Trophoblast cell (in vitro differentiated cells and primary cell): Measurements from ENCODE around the gene LRRFIP2.

Experiments used
- DNase-seq, 2 donors: peaks; one replicate each; pipeline ENCODE4 v3.0.0-alpha.2; 2016
- H2AFZ ChIP-seq: 2 replicates; pipeline ENCODE4 v1.6.1; 2013; ENCODE audit warnings: low read length, moderate library complexity, mild to moderate bottlenecking; ENCODE audit not compliant: insufficient read depth, poor library complexity
- H2AK5ac ChIP-seq: 2 replicates; pipeline ENCODE4 v1.6.1; 2013; ENCODE audit warnings: mild to moderate bottlenecking, low read length
- H2BK120ac ChIP-seq: 2 replicates; pipeline ENCODE4 v1.6.1; 2013; ENCODE audit warnings: low read length, mild to moderate bottlenecking, moderate library complexity; ENCODE audit not compliant: insufficient read depth, poor library complexity
- H2BK12ac ChIP-seq: 2 replicates; pipeline ENCODE4 v1.6.1; 2013; ENCODE audit warnings: mild to moderate bottlenecking, low read length, moderate library complexity
- H2BK5ac ChIP-seq: 2 replicates; pipeline ENCODE4 v1.6.1; 2013; ENCODE audit warnings: low read length, low read depth, moderate library complexity, mild to moderate bottlenecking; ENCODE audit not compliant: poor library complexity
- H3K14ac ChIP-seq: 2 replicates; pipeline ENCODE4 v1.6.1; 2013; ENCODE audit warnings: mild to moderate bottlenecking, low read length
- H3K18ac ChIP-seq: 2 replicates; pipeline ENCODE4 v1.6.1; 2013; ENCODE audit warnings: mild to moderate bottlenecking, low read length
- H3K23ac ChIP-seq: 2 replicates; pipeline ENCODE4 v1.6.1; 2013; ENCODE audit warnings: low read length
- H3K27ac ChIP-seq: 2 replicates; pipeline ENCODE4 v1.5.1; 2013; ENCODE audit warnings: low read depth, mild to moderate bottlenecking, inconsistent platforms, low read length, moderate library complexity
- H3K27me3 ChIP-seq: 2 replicates; pipeline ENCODE4 v1.6.1; 2013; ENCODE audit warnings: inconsistent platforms, mild to moderate bottlenecking, low read length, moderate library complexity; ENCODE audit not compliant: insufficient read depth
- H3K36me3 ChIP-seq, 2 experiments: 1 replicate in 1 of 2; 2 replicates in 1 of 2; pipeline ENCODE4 v1.6.1; 2013; ENCODE audit warnings: low read length in 2 of 2, mild to moderate bottlenecking in 2 of 2, moderate library complexity in 1 of 2; ENCODE audit not compliant: insufficient read depth in 2 of 2, control insufficient read depth in 1 of 2
- H3K4ac ChIP-seq: 2 replicates; pipeline ENCODE4 v1.6.1; 2013; ENCODE audit warnings: low read depth, mild to moderate bottlenecking, low read length, moderate library complexity
- H3K4me1 ChIP-seq, 2 experiments: 1 replicate in 1 of 2; 2 replicates in 1 of 2; pipeline ENCODE4 v1.6.1; 2013; ENCODE audit warnings: low read length in 2 of 2, mild to moderate bottlenecking in 2 of 2, moderate library complexity in 1 of 2; ENCODE audit not compliant: insufficient read depth in 2 of 2, control insufficient read depth in 1 of 2
- H3K4me2 ChIP-seq: 2 replicates; pipeline ENCODE4 v1.6.1; 2013; ENCODE audit warnings: inconsistent platforms, mild to moderate bottlenecking, low read length, moderate library complexity
- H3K4me3 ChIP-seq: 2 replicates; pipeline ENCODE4 v1.5.1; 2013; ENCODE audit warnings: mild to moderate bottlenecking, low read depth, low read length, inconsistent platforms
- H3K79me1 ChIP-seq: one replicate; pipeline ENCODE4 v1.6.1; 2013; ENCODE audit warnings: low read length
- H3K79me2 ChIP-seq: 2 replicates; pipeline ENCODE4 v1.6.1; 2013; ENCODE audit warnings: low read length, mild to moderate bottlenecking; ENCODE audit not compliant: control insufficient read depth, insufficient read depth, poor library complexity
- H3K9ac ChIP-seq: 2 replicates; pipeline ENCODE4 v1.6.1; 2013; ENCODE audit warnings: mild to moderate bottlenecking, low read length
- H3K9me3 ChIP-seq: 2 replicates; pipeline ENCODE4 v1.6.1; 2013; ENCODE audit warnings: low read depth, mild to moderate bottlenecking, control low read depth, inconsistent platforms, low read length; ENCODE audit not compliant: insufficient read depth
- H4K12ac ChIP-seq: 2 replicates; pipeline ENCODE4 v1.6.1; 2013; ENCODE audit warnings: low read depth, mild to moderate bottlenecking, low read length, moderate library complexity
- H4K8ac ChIP-seq: 2 replicates; pipeline ENCODE4 v1.6.1; 2013; ENCODE audit warnings: low read depth, mild to moderate bottlenecking, low read length, moderate library complexity
- H4K91ac ChIP-seq: one replicate; pipeline ENCODE4 v1.6.1; 2013; ENCODE audit warnings: low read depth, mild to moderate bottlenecking, low read length, moderate library complexity
- WGBS: extraction: QIAGEN DNeasy Blood & Tissue Kit; methylation state at CpG from one replicate; pipeline ENCODE4 v1.1.7; 2013; ENCODE audit warnings: missing lambda C conversion rate; ENCODE audit not compliant: insufficient read length, insufficient coverage; ENCODE audit errors: extremely low coverage; 5-methylcytosine and 5-hydroxymethylcytosine counted together

The LRRFIP2 gene

DNA sequence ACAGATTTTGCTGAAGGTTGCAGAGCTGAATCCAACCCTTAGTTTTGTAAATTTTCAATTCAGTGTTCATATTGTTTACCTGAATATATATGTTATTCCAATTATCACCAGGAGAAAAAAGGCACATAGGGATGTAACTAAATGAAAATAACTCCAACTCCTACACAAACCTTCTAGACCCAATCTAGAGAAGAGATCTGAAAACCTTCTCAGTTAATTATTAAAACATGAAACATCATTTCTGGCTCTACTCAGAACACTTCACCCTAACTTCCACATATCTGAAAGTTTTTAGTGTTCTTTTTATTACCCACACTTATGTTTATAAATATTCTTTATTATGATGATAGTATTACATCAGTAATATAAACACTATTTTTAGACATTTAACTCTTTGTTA is 76.6 kb downstream of the LRRFIP2 start:
- H3K23ac ChIP-seq: no peak overlapping the region
- H3K4me3 ChIP-seq: no peak overlapping the region
- no peak overlapping the region for H4K8ac ChIP-seq
- H3K4ac ChIP-seq: no peak overlapping the region
- H3K9ac ChIP-seq: no peak overlapping the region
- no peaks in the 10 kb centered on the region for H3K9me3 ChIP-seq
- no peak overlapping the region for H2AFZ ChIP-seq
- no peak overlapping the region for H3K14ac ChIP-seq
- no peaks in the 10 kb centered on the region for H3K79me1 ChIP-seq
- no peak overlapping the region for H4K12ac ChIP-seq
- H3K79me2 ChIP-seq: no peaks in the 10 kb centered on the region
- H3K36me3 ChIP-seq: peaks cover 0 to 3% of the 10 kb centered on the region in 2 experiments
- no peak overlapping the region for H2BK12ac ChIP-seq
- H3K27me3 ChIP-seq: no peaks in the 10 kb centered on the region
- H4K91ac ChIP-seq: no peak overlapping the region
- H2BK120ac ChIP-seq: no peak overlapping the region
- H3K4me2 ChIP-seq: no peak overlapping the region
- H2AK5ac ChIP-seq: no peak overlapping the region
- no peak for DNase-seq
- no peak overlapping the region for H3K27ac ChIP-seq
- H3K4me1 ChIP-seq: no peaks in the 10 kb centered on the region
- no peak overlapping the region for H3K18ac ChIP-seq
- no peak overlapping the region for H2BK5ac ChIP-seq

DNA sequence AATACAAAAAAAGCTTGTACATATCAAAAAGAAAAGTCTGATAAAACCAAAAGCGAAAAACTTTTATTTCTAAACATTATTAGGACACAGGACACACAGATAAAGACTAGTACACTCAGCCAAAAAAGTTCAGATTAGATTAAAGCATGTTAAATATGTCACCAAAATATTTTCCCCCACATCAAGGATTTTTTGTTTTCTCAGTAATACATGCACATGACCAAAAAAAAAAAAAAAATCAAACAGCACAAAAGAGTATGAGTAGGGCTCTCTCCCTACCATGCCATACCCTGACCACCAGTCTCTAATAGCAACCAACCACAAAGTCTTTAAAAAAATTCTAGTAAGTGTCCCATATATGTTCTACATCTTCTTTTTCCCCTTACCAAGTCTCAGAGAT is 77.4 kb downstream of the LRRFIP2 start:
- H3K4me2 ChIP-seq: no peak overlapping the region
- DNase-seq: no peak
- H2AK5ac ChIP-seq: no peak overlapping the region
- H2BK5ac ChIP-seq: no peak overlapping the region
- no peaks in the 10 kb centered on the region for H3K4me1 ChIP-seq
- H3K27me3 ChIP-seq: no peaks in the 10 kb centered on the region
- peaks cover 0 to 3% of the 10 kb centered on the region in 2 experiments for H3K36me3 ChIP-seq
- no peaks in the 10 kb centered on the region for H3K79me2 ChIP-seq
- no peak overlapping the region for H3K4ac ChIP-seq
- H2BK120ac ChIP-seq: no peak overlapping the region
- H4K91ac ChIP-seq: no peak overlapping the region
- no peak overlapping the region for H3K27ac ChIP-seq
- no peak overlapping the region for H2AFZ ChIP-seq
- no CpG with 5 or more reads among the region's 1 CpG for WGBS
- no peaks in the 10 kb centered on the region for H3K9me3 ChIP-seq
- H3K23ac ChIP-seq: no peak overlapping the region
- no peak overlapping the region for H2BK12ac ChIP-seq
- no peak overlapping the region for H4K8ac ChIP-seq
- H3K18ac ChIP-seq: no peak overlapping the region
- no peak overlapping the region for H3K14ac ChIP-seq
- H3K79me1 ChIP-seq: no peaks in the 10 kb centered on the region
- no peak overlapping the region for H3K9ac ChIP-seq
- H4K12ac ChIP-seq: no peak overlapping the region
- no peak overlapping the region for H3K4me3 ChIP-seq

DNA sequence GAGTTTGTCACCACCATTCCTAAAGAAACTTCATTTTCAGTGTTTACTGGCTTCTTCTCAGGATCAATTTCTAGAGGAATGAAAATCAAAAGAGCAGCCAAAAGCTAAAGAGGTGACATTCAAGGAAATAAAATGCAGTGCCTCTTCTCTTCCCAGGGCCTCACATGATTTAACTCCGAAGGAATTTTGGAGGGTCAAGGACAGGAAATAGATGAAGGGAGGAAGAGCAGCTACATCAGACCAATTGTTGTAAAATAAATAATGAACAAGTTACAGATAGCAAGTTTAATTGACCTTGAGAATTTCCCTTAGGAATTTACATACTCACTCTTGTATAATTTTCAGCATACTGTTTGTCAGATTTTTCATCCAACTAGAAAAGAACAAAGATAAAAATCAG is 78.1 kb downstream of the LRRFIP2 start:
- no peak overlapping the region for H2AFZ ChIP-seq
- H3K4me2 ChIP-seq: no peak overlapping the region
- no CpG with 5 or more reads among the region's 1 CpG for WGBS
- no peak overlapping the region for H2BK120ac ChIP-seq
- no peak overlapping the region for H3K4ac ChIP-seq
- H3K4me1 ChIP-seq: no peaks in the 10 kb centered on the region
- H3K14ac ChIP-seq: no peak overlapping the region
- no peak overlapping the region for H2BK5ac ChIP-seq
- no peaks in the 10 kb centered on the region for H3K79me2 ChIP-seq
- H3K23ac ChIP-seq: no peak overlapping the region
- H3K9ac ChIP-seq: no peak overlapping the region
- DNase-seq: no peak
- H4K12ac ChIP-seq: no peak overlapping the region
- H3K27ac ChIP-seq: no peak overlapping the region
- H3K4me3 ChIP-seq: no peak overlapping the region
- H3K79me1 ChIP-seq: no peaks in the 10 kb centered on the region
- H2BK12ac ChIP-seq: no peak overlapping the region
- no peaks in the 10 kb centered on the region for H3K9me3 ChIP-seq
- no peak overlapping the region for H4K8ac ChIP-seq
- H3K18ac ChIP-seq: no peak overlapping the region
- H2AK5ac ChIP-seq: no peak overlapping the region
- H4K91ac ChIP-seq: no peak overlapping the region
- no peaks in the 10 kb centered on the region for H3K27me3 ChIP-seq
- peaks cover 0 to 3% of the 10 kb centered on the region in 2 experiments for H3K36me3 ChIP-seq

DNA sequence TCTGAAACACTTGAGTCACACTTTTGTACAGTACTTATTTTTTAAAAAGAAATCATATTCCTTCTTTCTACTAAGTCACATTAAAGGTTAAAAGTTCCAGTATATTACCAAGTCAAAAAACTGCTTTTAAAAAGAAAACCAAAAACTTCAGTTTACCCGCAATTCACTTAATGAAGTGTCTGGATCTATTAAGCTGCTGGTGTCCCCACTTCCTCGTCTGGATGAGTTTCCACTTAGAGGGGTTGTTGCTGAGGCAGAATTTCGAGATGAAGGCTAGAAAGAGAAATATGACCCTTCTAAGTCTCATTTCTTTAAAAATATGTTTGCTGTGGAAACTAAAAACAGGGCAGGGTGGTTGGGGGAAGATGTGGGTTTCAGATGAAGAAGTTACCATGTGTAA is 79.7 kb downstream of the LRRFIP2 start:
- no CpG with 5 or more reads among the region's 3 CpGs for WGBS
- H2BK5ac ChIP-seq: no peak overlapping the region

More for the DNA sequence above, 79.7 kb downstream of the LRRFIP2 start:
- Histone ChIP-seq H3K4me2 (no peak overlapping the region), H3K4me3 (no peak overlapping the region), H2AFZ (no peak overlapping the region), H3K36me3 (peaks cover 0 to 6% of the 10 kb centered on the region in 2 experiments), H3K9ac (no peak overlapping the region), H3K27ac (no peak overlapping the region), H3K18ac (no peak overlapping the region), H3K27me3 (no peaks in the 10 kb centered on the region), H2BK12ac (no peak overlapping the region), H3K9me3 (no peaks in the 10 kb centered on the region), H3K4ac (no peak overlapping the region), H4K12ac (no peak overlapping the region), H2AK5ac (no peak overlapping the region), H3K14ac (no peak overlapping the region), H3K79me2 (no peaks in the 10 kb centered on the region), H3K23ac (no peak overlapping the region), H2BK120ac (no peak overlapping the region), H3K79me1 (no peaks in the 10 kb centered on the region), H4K91ac (no peak overlapping the region), H3K4me1 (no peaks in the 10 kb centered on the region), H4K8ac (no peak overlapping the region)
- no peak for DNase-seq
